GM12878 (cell line): Measurements from ENCODE around the gene DUSP15. TPM values are rescaled to one million over a fixed set of nuclear protein-coding genes. Genes with fewer than 3 reads are reported as not detected.

Experiments used
- ATAC-seq: fragments of 200-7000 bp; cut with Tn5 transposase; 3 replicates; pipeline ENCODE4 v1.9.1; 2020; ENCODE audit warnings: mild to moderate bottlenecking, moderate library complexity
- BruUV-seq: library from RNA; stranded (reverse); fragments of 400-500 nt; replicated peaks from 2 replicates; lab custom pipeline; 2021; lab: Mats Ljungman, UMichigan
- CTCF ChIA-PET: fragments of 300-600 bp; sonication (Branson Sonifier 250); formaldehyde crosslinking; extraction: SDS; loops from one replicate; lab custom pipeline; 2021; ENCODE audit warnings: inconsistent platforms; lab: Yijun Ruan, JAX
- POLR2A ChIA-PET: fragments of 350-600 bp; formaldehyde crosslinking; extraction: SDS; loops from one replicate; lab custom pipeline; 2021; ENCODE audit warnings: inconsistent platforms; lab: Charles Lee
- RAD21 ChIA-PET: fragments of 300-600 bp; sonication (Branson Sonifier 250); formaldehyde crosslinking; loops from one replicate; lab custom pipeline; 2023; ENCODE audit warnings: antibody characterized with exemption; ENCODE audit not compliant: unreplicated experiment; lab: Charles Lee
- SMC1A ChIA-PET: fragments of 300-600 bp; sonication (Branson Sonifier 250); formaldehyde crosslinking; loops from one replicate; lab custom pipeline; 2023; ENCODE audit not compliant: unreplicated experiment, uncharacterized antibody; lab: Charles Lee
- DNase-seq: peaks from one replicate; pipeline ENCODE4 v3.0.0-alpha.2; 2011; ENCODE audit warnings: low read depth, low spot score
- FAIRE-seq: peaks from 3 replicates; lab custom pipeline; 2011; peaks lifted over from hg19 to GRCh38; lab: Jason Lieb, UNC
- H2AFZ ChIP-seq: 2 replicates; pipeline ENCODE4 v1.6.0; 2011; ENCODE audit warnings: low read depth, low read length, control low read depth; ENCODE audit not compliant: control insufficient read depth
- H3K27ac ChIP-seq: 2 replicates; pipeline ENCODE4 v1.5.1; 2011; ENCODE audit warnings: control low read depth; ENCODE audit not compliant: control insufficient read depth, insufficient read depth
- H3K27me3 ChIP-seq, 2 experiments: replicated peaks in 1 of 2; 2 replicates each; pipeline versions ENCODE4 v1.6.0 to v1.6.1; 2011; ENCODE audit warnings: low read length in 1 of 2; ENCODE audit not compliant: control insufficient read depth in 2 of 2, insufficient read depth in 2 of 2
- H3K36me3 ChIP-seq, 2 experiments: 2 replicates each; pipeline ENCODE4 v1.5.1; 2011; ENCODE audit warnings: low read length in 1 of 2; ENCODE audit not compliant: control insufficient read depth in 2 of 2, insufficient read depth in 2 of 2
- H3K4me1 ChIP-seq: 2 replicates; pipeline ENCODE4 v1.6.1; 2011; ENCODE audit warnings: mild to moderate bottlenecking, low read length, moderate library complexity, mixed read lengths; ENCODE audit not compliant: control insufficient read depth, insufficient read depth
- H3K4me2 ChIP-seq: 2 replicates; pipeline ENCODE4 v1.6.0; 2011; ENCODE audit warnings: control low read depth; ENCODE audit not compliant: control insufficient read depth, insufficient read depth
- H3K4me3 ChIP-seq: fragments of 200-600 bp; sonication (generic); 2 replicates; pipeline ENCODE4 v1.5.1; 2016
- H3K79me2 ChIP-seq: 2 replicates; pipeline ENCODE4 v1.6.0; 2011; ENCODE audit warnings: low read length; ENCODE audit not compliant: control insufficient read depth, insufficient read depth
- H3K9ac ChIP-seq: 2 replicates; pipeline ENCODE4 v1.8.0; 2011; ENCODE audit warnings: low read length, control low read depth, mixed read lengths; ENCODE audit not compliant: control insufficient read depth, insufficient read depth
- H3K9me3 ChIP-seq: replicated peaks from 3 replicates; pipeline ENCODE4 v1.5.1; 2011; ENCODE audit warnings: mild to moderate bottlenecking, low read length; ENCODE audit not compliant: control insufficient read depth, insufficient read depth
- H4K20me1 ChIP-seq: 2 replicates; pipeline ENCODE4 v1.6.0; 2011; ENCODE audit not compliant: control insufficient read depth, insufficient read depth
- E4F1 ChIP-seq: fragments of 450-650 bp; IDR thresholded peaks from 2 replicates; pipeline ENCODE4 v1.6.1; 2018; ENCODE audit warnings: borderline replicate concordance, mild to moderate bottlenecking; ENCODE audit not compliant: partially characterized antibody
- HDAC6 ChIP-seq: fragments of 200-600 bp; sonication (generic); IDR thresholded peaks from one replicate; pipeline ENCODE4 v1.8.0; 2017; ENCODE audit warnings: antibody characterized with exemption; ENCODE audit not compliant: unreplicated experiment
- HDGF ChIP-seq: fragments of 450-650 bp; IDR thresholded peaks from 2 replicates; pipeline ENCODE4 v1.6.1; 2016; ENCODE audit warnings: antibody characterized with exemption
- MYB ChIP-seq: fragments of 150-350 bp; IDR thresholded peaks from 2 replicates; pipeline ENCODE4 v1.6.1; 2014; ENCODE audit warnings: mild to moderate bottlenecking, low read depth, low read length, borderline replicate concordance
- MYC ChIP-seq: IDR thresholded peaks from 2 replicates; pipeline ENCODE4 v1.6.1; 2011; ENCODE audit warnings: mild to moderate bottlenecking, low read length, moderate library complexity, inconsistent platforms; ENCODE audit not compliant: insufficient read depth, insufficient replicate concordance, insufficient read length, severe bottlenecking
- NFXL1 ChIP-seq: fragments of 450-650 bp; IDR thresholded peaks from 2 replicates; pipeline ENCODE4 v1.6.1; 2017; ENCODE audit warnings: antibody characterized with exemption, mild to moderate bottlenecking, borderline replicate concordance
- NR2F1 ChIP-seq: fragments of 450-650 bp; conservative IDR thresholded peaks from 2 replicates; pipeline ENCODE4 v1.6.1; 2017; ENCODE audit warnings: mild to moderate bottlenecking
- RAD51 ChIP-seq: fragments of 450-650 bp; IDR thresholded peaks from 2 replicates; pipeline ENCODE4 v1.6.1; 2016; ENCODE audit warnings: moderate library complexity, mild to moderate bottlenecking, inconsistent platforms
- SMARCA5 ChIP-seq: fragments of 450-650 bp; IDR thresholded peaks from 2 replicates; pipeline ENCODE4 v1.6.1; 2017; ENCODE audit warnings: mild to moderate bottlenecking
- SMC3 ChIP-seq: IDR thresholded peaks from 2 replicates; pipeline ENCODE4 v1.6.1; 2011; ENCODE audit warnings: low read length, improper control_type of control experiment, borderline replicate concordance
- TBL1XR1 ChIP-seq: IDR thresholded peaks from 2 replicates; pipeline ENCODE4 v1.6.1; 2012; ENCODE audit warnings: low read depth, low read length, improper control_type of control experiment
- USF1 ChIP-seq: IDR thresholded peaks from 2 replicates; pipeline ENCODE4 v1.6.1; 2011; ENCODE audit warnings: borderline replicate concordance, low read depth, mild to moderate bottlenecking, moderate library complexity, mixed read lengths, low read length; ENCODE audit not compliant: insufficient read depth; ENCODE audit errors: extremely low read length
- ZBTB4 ChIP-seq: fragments of 450-650 bp; formaldehyde crosslinking; IDR thresholded peaks from 2 replicates; pipeline ENCODE4 v1.4.0; 2022; ENCODE audit warnings: mild to moderate bottlenecking, moderate library complexity
- ZNF24 ChIP-seq: fragments of 450-650 bp; IDR thresholded peaks from 2 replicates; pipeline ENCODE4 v1.6.1; 2017; ENCODE audit warnings: antibody characterized with exemption, mild to moderate bottlenecking
- ZNF274 ChIP-seq: IDR thresholded peaks from one replicate; pipeline ENCODE4 v1.8.0; 2011; ENCODE audit not compliant: insufficient read length, insufficient read depth
- WGBS: methylation state at CpG from one replicate; pipeline ENCODE4 v1.1.6; 2016; ENCODE audit warnings: low lambda C conversion rate; ENCODE audit not compliant: insufficient replicate concordance, insufficient coverage; ENCODE audit errors: missing lambda C conversion rate; 5-methylcytosine and 5-hydroxymethylcytosine counted together
- in situ Hi-C: fragments of 300-500 bp; cut with MboI; formaldehyde crosslinking; loops from 9 replicates; pipeline ENCODE4 v1.14.3; 2018; ENCODE audit warnings: mixed read lengths
- intact Hi-C: fragments of 100-400 bp; cut with micrococcal nuclease; formaldehyde crosslinking; loops from one replicate; pipeline ENCODE4 v1.14.2; 2022; ENCODE audit not compliant: unreplicated experiment
- polyA plus RNA-seq, 11 experiments: library from polyadenylated mRNA; depleted of rRNA in 4 of 11; unstranded in 6 of 11; stranded (reverse) in 5 of 11; fragments of >200 nt; fragmentation: Nextera tagmentation in 4 of 11; fragmentation: Illumina TruSeq in 1 of 11; extraction: Ambion mirVana in 4 of 11; extraction: Trizol in 1 of 11; gene quantifications; 1 replicate in 1 of 11; 2 replicates in 10 of 11; pipeline versions ENCODE4 v1.2.1 to v1.2.3, GENCODE V29; 2011 to 2016; ENCODE audit warnings: inconsistent platforms in 2 of 11, missing spikeins in 2 of 11, low read depth in 1 of 11
- total RNA-seq, 4 experiments: library from RNA; depleted of rRNA in 3 of 4; stranded (reverse); fragments of >200 nt in 3 of 4; fragmentation: Illumina TruSeq in 1 of 4; extraction: Trizol in 1 of 4; gene quantifications; 2 replicates each; pipeline versions ENCODE4 v1.2.1 to v1.2.3, GENCODE V29; 2013 to 2021

DUSP15 gene
- total and polyA plus RNA-seq, 10 of the 15 experiments (the other 5 are each of a cell fraction or from before 2014, with no cell fraction given) = 0.06 to 2.5 (median 0.67) TPM; not detected in 1

- DNase-seq (no peak), FAIRE-seq (no peak), ATAC-seq (no peak)
- Histone ChIP-seq H3K9me3 (no peaks in the 10 kb centered on the region), H2AFZ (no peak overlapping the region), H3K9ac (no peak overlapping the region), H3K36me3 (no peaks in the 10 kb centered on the region), H3K79me2 (no peaks in the 10 kb centered on the region), H3K4me3 (no peak overlapping the region), H3K4me1 (no peaks in the 10 kb centered on the region), H4K20me1 (no peaks in the 10 kb centered on the region), H3K4me2 (no peak overlapping the region), H3K27ac (no peak overlapping the region), H3K27me3 (no peaks in the 10 kb centered on the region)
- WGBS = 53% methylated on average over 11 of the region's 11 CpGs
- TF ChIP-seq SMC3 = no peak
- no peak for TF ChIP-seq HDAC6
- TF ChIP-seq ZNF274 = no peak
- TF ChIP-seq MYB = no peak
- TF ChIP-seq USF1 = no peak
- no peak for TF ChIP-seq NFXL1
- no peak for TF ChIP-seq RAD51
- TF ChIP-seq MYC = no peak
- no peak for TF ChIP-seq SMARCA5
- TF ChIP-seq ZBTB4 = no peak
- TF ChIP-seq TBL1XR1 = no peak
- TF ChIP-seq ZNF24 = no peak
- no peak for TF ChIP-seq NR2F1
- no peak for TF ChIP-seq HDGF
- no peak for TF ChIP-seq E4F1
- BruUV-seq = no TSS peak
- ChIA-PET RAD21 (interaction anchor here (0.6 kb wide), 2 partner anchors 11 to 341 kb away, joined by 3 read pairs; no protein-coding TSS in a partner anchor), SMC1A (interaction anchor here (1.0 to 2.2 kb wide), 2 partner anchors 10 to 55 kb away, joined by 3 to 5 read pairs; no protein-coding TSS in a partner anchor), POLR2A (interaction anchor here (0.6 kb wide), 4 partner anchors 25 to 135 kb away, joined by 3 to 6 read pairs (median 4); no protein-coding TSS in a partner anchor), CTCF (interaction anchor here (0.6 to 1.6 kb wide), 2 partner anchors 11 to 275 kb away, joined by 3 to 4 read pairs; no protein-coding TSS in a partner anchor)
- in situ Hi-C loops (no loop called here), intact Hi-C loops (no loop called here)
Observed at GRCh38 chr20:31908424-31908823, 38.1 kb upstream of the DUSP15 start.
